ENCODE data around the gene COQ7.
A peak's percentile ranks its signal among the peaks of the same experiment; 100 is the strongest.

COQ7 gene

DNA sequence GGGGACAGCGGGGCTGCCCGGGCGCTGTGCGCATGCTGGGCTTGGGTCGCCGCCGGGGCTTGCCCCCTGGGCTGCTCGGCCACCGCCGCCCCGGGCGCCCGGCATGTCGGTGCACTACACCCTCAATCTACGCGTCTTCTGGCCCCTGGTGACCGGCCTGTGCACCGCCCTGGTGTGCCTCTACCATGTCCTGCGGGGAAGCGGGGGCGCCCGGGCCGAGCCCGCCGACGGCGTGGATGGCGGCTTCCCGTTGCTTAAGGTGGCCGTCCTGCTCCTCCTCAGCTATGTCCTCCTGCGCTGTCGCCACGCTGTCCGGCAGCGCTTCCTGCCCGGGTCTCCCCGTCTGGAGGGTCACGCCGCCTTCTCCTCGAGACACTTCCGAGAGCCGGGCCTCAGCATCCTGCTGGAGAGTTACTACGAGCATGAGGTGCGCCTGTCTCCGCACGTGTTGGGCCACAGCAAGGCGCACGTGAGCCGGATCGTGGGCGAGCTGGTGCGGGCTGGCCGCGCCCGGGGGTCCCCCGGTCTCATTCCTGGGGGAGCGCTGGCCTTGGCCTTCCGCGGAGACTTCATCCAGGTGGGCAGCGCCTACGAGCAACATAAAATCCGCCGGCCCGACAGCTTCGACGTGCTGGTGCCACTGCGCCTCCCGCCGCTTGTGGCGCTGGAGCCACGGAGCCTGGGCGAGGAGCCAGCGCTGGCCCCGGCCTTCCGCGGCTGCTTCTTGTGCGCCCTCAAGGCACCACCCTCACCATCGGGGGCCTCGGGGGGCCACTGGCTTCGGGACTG, 47.1 kb downstream of the COQ7 start:
- H3K9me3 Mint-ChIP-seq: no peaks in the 10 kb centered on the region
- H3K36me3 Mint-ChIP-seq: peaks cover 19% of the 10 kb centered on the region
- H3K27me3 Mint-ChIP-seq: peaks cover 8% of the 10 kb centered on the region
- ATAC-seq: peak; percentile 57
- peak overlapping the region; percentile 91 for H3K4me3 Mint-ChIP-seq
- peak overlapping the region; percentile 93 for H3K27ac Mint-ChIP-seq
- peaks cover 53% of the 10 kb centered on the region for H3K4me1 Mint-ChIP-seq

DNA sequence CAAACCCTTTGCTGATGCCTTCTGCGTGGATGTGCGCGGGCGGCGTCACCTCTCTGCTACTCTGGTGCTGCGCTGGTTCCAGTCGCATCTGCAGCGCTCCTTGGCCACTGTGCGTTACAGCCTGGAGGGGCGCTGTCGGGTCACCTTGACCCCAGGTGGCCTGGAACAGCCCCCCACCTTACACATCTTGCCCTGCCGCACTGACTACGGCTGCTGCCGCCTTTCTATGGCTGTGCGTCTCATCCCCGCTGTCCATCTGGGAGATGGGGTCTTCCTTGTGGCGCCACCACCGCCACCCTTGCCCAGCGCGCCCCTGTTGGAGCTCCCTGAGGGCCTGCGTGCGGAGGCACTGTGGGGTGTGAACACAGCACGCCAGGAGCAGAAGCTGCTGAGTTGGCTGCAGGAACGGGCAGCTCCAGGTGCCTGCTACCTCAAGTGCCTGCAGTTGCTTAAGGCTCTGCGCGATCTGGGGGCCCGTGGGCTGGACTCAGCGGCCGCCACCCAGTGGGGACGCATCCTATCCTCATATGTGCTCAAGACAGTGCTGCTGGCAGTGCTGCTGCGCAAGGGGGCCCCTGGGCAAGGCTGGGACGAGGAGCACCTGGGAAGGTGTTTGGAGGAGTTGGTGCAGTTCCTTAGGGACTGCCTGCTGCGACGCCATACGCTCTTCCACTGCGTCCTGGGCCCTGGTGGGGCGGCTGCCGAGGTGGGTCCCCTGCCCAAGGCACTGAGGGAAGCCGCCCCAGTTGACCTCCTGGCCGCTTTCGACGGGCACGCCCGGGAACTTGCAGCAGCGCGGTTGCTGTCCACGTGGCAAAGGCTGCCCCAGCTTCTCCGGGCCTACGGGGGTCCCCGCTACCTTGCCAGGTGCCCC, 48.0 kb downstream of the COQ7 start:
- H3K9me3 Mint-ChIP-seq: no peaks in the 10 kb centered on the region
- no peak for ATAC-seq
- peaks cover 8% of the 10 kb centered on the region for H3K27me3 Mint-ChIP-seq
- peaks cover 19% of the 10 kb centered on the region for H3K36me3 Mint-ChIP-seq
- peak overlapping the region; percentile 93 for H3K27ac Mint-ChIP-seq
- H3K4me1 Mint-ChIP-seq: peaks cover 53% of the 10 kb centered on the region
- peak overlapping the region; percentile 63 for H3K4me3 Mint-ChIP-seq

DNA sequence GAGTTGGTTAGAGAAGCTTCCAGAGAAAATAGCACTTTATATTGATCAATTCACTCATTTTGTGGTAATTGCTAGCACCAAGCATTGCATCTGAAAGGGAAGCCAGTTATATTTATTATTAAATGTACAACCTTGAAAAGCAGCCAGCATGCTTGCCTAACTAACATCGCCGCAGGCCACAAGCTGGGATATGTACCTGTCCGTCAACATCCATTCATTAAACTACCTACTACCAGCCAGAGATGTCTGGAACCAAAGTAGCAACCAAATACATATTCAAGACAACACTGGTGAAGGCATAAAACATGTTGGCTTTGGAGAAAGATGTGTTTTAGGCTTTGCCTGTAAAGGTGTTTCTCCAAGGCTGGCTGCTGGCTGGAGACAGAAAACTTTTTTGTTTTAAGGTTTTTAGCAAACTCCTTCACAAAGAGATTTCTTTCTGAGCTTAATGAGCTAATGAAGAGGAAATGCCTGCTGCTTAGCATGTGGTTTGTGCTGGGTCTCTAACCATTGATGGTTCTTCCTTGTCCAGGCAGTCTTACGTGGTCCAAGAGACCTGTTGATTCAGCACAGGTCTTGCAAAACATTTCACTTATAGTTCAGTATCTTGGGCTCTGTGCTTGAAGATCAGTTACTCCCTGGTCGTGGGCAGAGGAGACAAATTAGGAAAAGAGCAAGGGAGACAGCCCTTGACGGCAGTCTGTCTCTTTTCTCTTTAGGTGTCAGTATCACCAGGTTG, 49.5 kb downstream of the COQ7 start:
- ATAC-seq: no peak
- Mint-ChIP-seq H3K4me3 (peak overlapping the region; percentile 53), H3K4me1 (peaks cover 53% of the 10 kb centered on the region), H3K9me3 (no peaks in the 10 kb centered on the region), H3K36me3 (peaks cover 19% of the 10 kb centered on the region), H3K27me3 (peaks cover 8% of the 10 kb centered on the region), H3K27ac (peak overlapping the region; percentile 93)

DNA sequence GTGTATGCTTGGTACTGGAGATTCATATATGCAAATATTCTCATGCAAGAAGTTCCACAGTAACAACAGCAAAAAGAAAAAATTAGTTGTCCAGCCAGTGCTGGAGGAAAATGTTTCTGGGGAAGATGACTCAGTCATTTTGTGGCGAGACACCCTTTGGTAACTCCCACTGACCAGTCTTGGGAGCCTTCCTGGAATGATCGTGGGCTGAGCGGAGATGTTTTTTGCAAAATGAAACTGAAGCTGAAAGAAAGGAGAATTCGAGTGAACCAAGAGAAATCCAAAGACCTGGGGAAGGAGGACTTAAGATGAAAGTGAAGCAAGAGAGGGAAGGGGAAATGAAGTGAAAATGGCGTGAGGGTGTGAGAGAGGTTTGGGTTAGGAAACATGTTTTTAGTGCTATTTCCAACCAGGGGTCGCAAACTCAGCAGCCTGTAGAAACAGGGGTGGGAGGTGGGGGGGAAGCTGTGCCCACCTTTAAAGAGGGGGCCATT, 51.6 kb downstream of the COQ7 start:
- peak; percentile 63 for ATAC-seq
- Mint-ChIP-seq H3K9me3 (no peaks in the 10 kb centered on the region), H3K27me3 (no peaks in the 10 kb centered on the region), H3K4me1 (peaks cover 40% of the 10 kb centered on the region), H3K36me3 (peaks cover 19% of the 10 kb centered on the region), H3K4me3 (peak overlapping the region; percentile 78), H3K27ac (peak overlapping the region; percentile 93)

DNA sequence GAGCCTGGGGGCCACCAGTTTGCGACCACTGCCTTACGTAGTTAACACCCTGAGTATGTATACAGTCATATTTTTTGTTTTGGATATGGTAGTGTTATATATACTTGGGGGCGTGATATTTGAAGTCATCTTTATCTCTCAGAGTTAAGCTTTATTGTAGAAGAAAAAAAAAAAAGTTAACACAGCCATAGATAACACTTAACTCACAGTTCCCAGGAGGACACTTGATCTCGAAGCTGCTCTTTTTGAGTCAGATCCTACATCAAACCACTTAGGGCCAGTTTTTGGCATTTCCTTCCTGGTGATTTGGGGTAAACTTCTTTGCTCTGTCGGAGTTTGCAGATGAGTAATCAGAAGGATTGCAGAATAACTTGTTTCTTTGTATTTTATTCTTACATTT, 52.1 kb downstream of the COQ7 start:
- H3K4me3 Mint-ChIP-seq: no peak overlapping the region
- H3K27me3 Mint-ChIP-seq: no peaks in the 10 kb centered on the region
- H3K9me3 Mint-ChIP-seq: no peaks in the 10 kb centered on the region
- H3K36me3 Mint-ChIP-seq: peaks cover 20% of the 10 kb centered on the region
- H3K27ac Mint-ChIP-seq: peak overlapping the region; percentile 93
- peak; percentile 11 for ATAC-seq
- H3K4me1 Mint-ChIP-seq: peaks cover 40% of the 10 kb centered on the region

DNA sequence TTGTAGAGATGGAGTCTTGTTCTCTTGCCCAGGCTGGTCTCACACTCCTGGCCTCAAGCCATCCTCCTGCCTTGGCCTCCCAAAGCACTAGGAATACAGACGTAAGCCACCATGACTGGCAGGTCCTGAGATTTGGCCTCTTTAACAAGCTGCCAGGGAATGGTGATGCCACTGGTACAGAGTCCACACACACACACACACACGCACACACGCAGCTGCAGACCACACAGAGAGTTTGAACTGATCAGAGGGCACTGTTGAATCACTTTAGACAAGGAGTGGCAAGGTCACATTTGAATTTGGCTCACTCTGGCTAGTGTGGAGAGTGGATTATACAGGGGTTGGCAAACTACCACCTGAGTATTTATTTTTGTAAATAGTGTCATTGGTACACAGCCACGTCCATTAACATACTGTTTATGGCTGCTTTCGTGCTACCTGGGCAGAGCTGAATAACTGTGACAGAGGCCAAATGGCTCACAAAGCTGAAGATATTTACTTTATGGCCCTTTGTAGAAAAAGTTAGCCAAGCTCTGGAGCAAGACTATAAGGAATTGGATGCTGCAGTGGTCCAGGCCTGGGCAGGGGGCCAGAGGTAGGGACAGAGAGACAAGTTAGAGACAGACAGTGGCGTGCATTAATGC, 56.2 kb downstream of the COQ7 start:
- peaks cover 12% of the 10 kb centered on the region for H3K36me3 Mint-ChIP-seq
- peak overlapping the region; percentile 0 for H3K27ac Mint-ChIP-seq
- no peaks in the 10 kb centered on the region for H3K9me3 Mint-ChIP-seq
- ATAC-seq: no peak
- H3K27me3 Mint-ChIP-seq: no peaks in the 10 kb centered on the region
- H3K4me3 Mint-ChIP-seq: no peak overlapping the region
- peaks cover 23% of the 10 kb centered on the region for H3K4me1 Mint-ChIP-seq

DNA sequence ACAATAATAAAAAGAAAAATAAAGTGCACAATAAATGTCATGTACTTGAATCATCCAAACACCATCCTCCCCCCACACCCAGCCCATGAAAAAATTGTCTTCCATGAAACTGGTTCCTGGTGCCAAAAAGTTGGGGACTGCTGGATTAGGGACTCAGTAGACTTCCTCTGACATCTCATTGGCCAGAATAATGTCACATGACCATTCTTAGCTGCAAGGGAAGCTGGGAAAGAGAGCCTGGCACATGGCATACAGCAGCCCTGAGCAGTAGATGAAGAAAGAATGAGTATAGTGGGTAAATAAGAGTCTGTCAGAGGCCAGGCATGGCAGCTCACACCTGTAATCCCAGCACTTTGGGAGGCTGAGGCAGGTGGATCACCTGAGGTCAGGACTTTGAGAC, 58.9 kb downstream of the COQ7 start:
- H3K4me1 Mint-ChIP-seq: peaks cover 42% of the 10 kb centered on the region

DNA sequence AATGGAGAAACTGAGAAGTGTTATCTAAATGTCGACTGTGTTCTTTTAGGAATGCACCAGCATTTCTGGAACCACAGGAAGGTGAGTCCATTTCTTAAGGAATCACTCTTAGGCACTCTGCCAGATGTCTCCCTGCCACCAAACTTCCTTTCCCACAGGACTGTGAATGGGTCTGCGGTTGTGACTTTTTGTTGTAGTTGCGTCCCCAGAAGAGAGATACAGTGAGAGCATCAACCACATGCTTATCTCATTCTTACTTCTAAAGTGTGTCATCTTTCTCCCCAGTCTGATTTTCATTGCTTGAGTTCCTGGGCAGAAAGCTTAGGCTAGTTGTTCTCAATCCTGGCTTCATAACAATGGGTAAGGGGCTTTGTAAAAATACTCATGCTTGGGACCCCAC, 59.8 kb downstream of the COQ7 start:
- Mint-ChIP-seq H3K27ac (peak overlapping the region; percentile 66), H3K4me1 (peaks cover 51% of the 10 kb centered on the region), H3K9me3 (no peaks in the 10 kb centered on the region), H3K4me3 (no peak overlapping the region), H3K36me3 (peaks cover 6% of the 10 kb centered on the region), H3K27me3 (no peaks in the 10 kb centered on the region)
- peak; percentile 65 for ATAC-seq

More for the DNA sequence above, 58.9 kb downstream of the COQ7 start:
- Mint-ChIP-seq H3K27ac (no peak overlapping the region), H3K27me3 (no peaks in the 10 kb centered on the region), H3K4me3 (no peak overlapping the region), H3K36me3 (peaks cover 6% of the 10 kb centered on the region), H3K9me3 (no peaks in the 10 kb centered on the region)
- no peak for ATAC-seq

DNA sequence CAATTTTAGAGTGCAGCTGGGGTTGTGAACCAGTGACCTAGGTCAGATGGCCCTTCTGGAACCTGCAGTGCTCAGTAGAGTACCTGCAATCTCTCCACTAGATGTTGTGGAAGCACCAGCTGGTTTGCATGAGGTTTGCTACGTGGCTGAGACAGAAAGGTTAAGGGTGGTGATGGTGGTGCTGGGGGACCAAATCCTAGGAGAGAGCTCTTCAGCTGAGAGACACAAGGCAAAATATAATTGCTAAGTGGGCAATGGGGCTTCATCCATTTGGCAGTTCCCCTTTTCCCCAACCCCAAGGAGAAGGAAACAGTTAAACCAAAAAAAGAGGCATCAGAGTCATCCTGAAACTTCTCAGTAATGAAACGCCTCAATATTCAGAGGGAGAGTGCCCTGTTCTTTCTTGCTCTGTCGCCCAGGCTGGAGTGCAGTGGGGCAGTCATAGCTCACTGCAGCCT, 60.3 kb downstream of the COQ7 start:
- no peaks in the 10 kb centered on the region for H3K9me3 Mint-ChIP-seq
- no peaks in the 10 kb centered on the region for H3K27me3 Mint-ChIP-seq
- H3K36me3 Mint-ChIP-seq: peaks cover 6% of the 10 kb centered on the region
- peaks cover 56% of the 10 kb centered on the region for H3K4me1 Mint-ChIP-seq
- H3K27ac Mint-ChIP-seq: peak overlapping the region; percentile 66
- H3K4me3 Mint-ChIP-seq: peak overlapping the region; percentile 12
- peak; percentile 79 for ATAC-seq

DNA sequence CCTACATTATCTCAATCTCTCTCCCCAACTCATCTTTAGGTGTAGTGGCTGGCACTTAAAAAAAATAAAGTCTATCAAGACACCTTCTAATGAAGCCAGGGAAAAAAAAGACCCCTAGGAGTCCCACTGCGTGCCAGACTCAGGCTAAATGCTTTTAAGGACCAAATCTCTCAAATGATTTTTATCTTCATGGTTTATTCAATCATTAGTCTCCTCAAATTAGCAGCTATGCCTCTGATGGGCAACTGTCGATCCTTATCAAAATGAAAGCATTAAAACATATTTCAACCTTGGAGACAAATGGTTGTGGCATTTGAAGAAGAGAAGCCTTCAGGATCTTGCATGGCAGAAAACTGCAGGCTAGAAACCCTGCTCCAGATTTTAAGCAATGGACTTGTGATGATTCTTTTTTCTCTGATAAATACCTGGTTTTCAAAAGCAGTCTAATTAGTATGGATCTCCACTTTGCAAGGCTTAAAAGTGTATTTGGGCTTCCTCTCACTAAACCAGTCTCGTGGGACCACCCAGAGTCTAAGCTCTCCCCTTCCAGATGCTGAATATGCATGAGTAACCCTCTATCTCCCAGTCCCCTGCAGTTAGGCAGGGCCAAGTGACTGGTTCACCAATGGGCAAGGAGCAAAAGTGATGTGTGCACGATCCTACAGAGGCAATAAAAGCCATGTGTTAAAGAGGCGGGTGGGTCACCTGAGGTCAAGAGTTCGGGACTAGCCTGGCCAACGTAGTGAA, 61.2 kb downstream of the COQ7 start:
- H3K4me3 Mint-ChIP-seq: no peak overlapping the region
- H3K27me3 Mint-ChIP-seq: no peaks in the 10 kb centered on the region
- peak overlapping the region; percentile 53 for H3K27ac Mint-ChIP-seq
- ATAC-seq: no peak
- no peaks in the 10 kb centered on the region for H3K9me3 Mint-ChIP-seq
- H3K36me3 Mint-ChIP-seq: peaks cover 6% of the 10 kb centered on the region
- H3K4me1 Mint-ChIP-seq: peaks cover 64% of the 10 kb centered on the region
